GM12891 (cell line): ENCODE measurements around the gene JUNB.

Experiments
- DNase-seq: peaks from one replicate; pipeline ENCODE4 v3.0.0; 2011; ENCODE audit warnings: low spot score; ENCODE audit not compliant: insufficient read length
- FAIRE-seq: peaks from 2 replicates; lab custom pipeline; 2011; peaks lifted over from hg19 to GRCh38; lab: Jason Lieb, UNC
- PAX5 ChIP-seq: IDR thresholded peaks from 2 replicates; pipeline ENCODE4 v1.6.1; 2011; ENCODE audit warnings: low read length, moderate library complexity, mild to moderate bottlenecking; ENCODE audit not compliant: insufficient read depth, severe bottlenecking
- POLR2A ChIP-seq: IDR thresholded peaks from 2 replicates; pipeline ENCODE4 v1.6.1; 2011; ENCODE audit warnings: low read depth, low read length, control low read depth
- POLR2AphosphoS5 ChIP-seq: IDR thresholded peaks from 2 replicates; pipeline ENCODE4 v1.6.1; 2011; ENCODE audit warnings: low read depth, low read length, control low read depth
- POU2F2 ChIP-seq: IDR thresholded peaks from 2 replicates; pipeline ENCODE4 v1.6.1; 2011; ENCODE audit warnings: low read depth, mild to moderate bottlenecking, control low read depth, low read length, moderate library complexity
- SPI1 ChIP-seq: IDR thresholded peaks from 2 replicates; pipeline ENCODE4 v1.6.1; 2011; ENCODE audit warnings: low read depth, low read length, control low read depth
- TAF1 ChIP-seq: IDR thresholded peaks from 2 replicates; pipeline ENCODE4 v1.6.1; 2011; ENCODE audit warnings: low read depth, low read length, control low read depth

Gene JUNB

DNA sequence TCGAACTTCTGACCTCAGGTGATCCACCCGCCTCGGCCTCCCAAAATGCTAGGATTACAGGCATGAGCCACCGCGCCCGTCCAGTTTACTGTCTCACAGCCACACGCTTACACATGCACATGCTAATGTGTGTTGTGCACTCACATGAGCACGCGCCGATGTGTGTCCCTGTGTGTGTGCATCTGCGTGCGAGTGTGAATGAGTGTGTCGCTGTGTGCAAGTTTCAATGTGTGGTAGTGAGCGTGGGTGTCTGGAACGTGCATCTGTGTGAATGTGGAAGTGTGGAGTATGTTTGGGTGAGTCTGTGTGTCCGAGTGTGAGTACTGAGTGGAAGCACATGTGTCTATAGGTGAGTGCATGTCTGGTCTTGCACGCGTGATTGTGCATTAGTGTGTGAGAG, 51.2 kb downstream of the JUNB start:
- TF ChIP-seq POLR2AphosphoS5 (no peak), SPI1 (no peak), PAX5 (no peak), POLR2A (no peak), TAF1 (no peak), POU2F2 (no peak)
- FAIRE-seq: no peak
- no peak for DNase-seq
